Measurements from ENCODE around the gene NEDD8.
A peak's percentile ranks its signal among the peaks of the same experiment; 100 is the strongest.
"Not testable (repeated sequence)": the region's sequence is repeated elsewhere in the genome, so short reads cannot be mapped to it uniquely, and the experiment has no call there.

The NEDD8 gene

GRCh38 chr14:24222987-24223386 lies 9.2 kb downstream of the NEDD8 start:
- not testable (repeated sequence) for DNase-seq (ENCODE audit: low spot score)

DNA sequence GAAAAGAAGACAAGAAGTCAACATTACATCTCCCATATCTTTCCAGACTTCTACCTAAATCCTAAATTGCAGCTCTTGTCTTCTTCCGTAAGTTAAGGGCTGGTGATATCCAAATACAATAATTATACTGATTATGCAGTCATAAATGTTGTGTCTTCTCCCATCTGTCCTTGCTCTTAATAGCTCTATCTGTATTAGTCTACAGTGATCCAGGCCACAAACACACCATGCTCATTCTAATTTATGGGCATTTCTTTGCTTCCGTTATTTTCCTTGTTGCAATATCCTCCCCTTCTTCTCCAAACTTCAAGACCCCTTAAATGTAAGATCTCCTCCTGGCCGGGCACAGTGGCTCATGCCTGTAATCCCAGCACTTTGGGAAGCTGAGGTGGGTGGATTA lies 12.6 kb downstream of the NEDD8 start:
- no peak for DNase-seq (ENCODE audit: low spot score)

- DNase-seq (ENCODE audit: low spot score), result no peak
Measured at GRCh38 chr14:24219080-24219479, 13.1 kb downstream of the NEDD8 start.

- not testable (repeated sequence) for DNase-seq (ENCODE audit: low spot score)
Measured at GRCh38 chr14:24216876-24217275, 15.3 kb downstream of the NEDD8 start.

- no peak for DNase-seq (ENCODE audit: low spot score)
Measured at GRCh38 chr14:24216345-24216699, 15.8 kb downstream of the NEDD8 start.

GRCh38 chr14:24215495-24216344 lies 16.4 kb downstream of the NEDD8 start, which contains the start of gene MDP1:
Gene MDP1, minus strand, starts transcription at chr14:24216066. Its CDS starts 111 bp downstream, at chr14:24215955.
- peak; percentile 91 for DNase-seq (ENCODE audit: low spot score)

DNA sequence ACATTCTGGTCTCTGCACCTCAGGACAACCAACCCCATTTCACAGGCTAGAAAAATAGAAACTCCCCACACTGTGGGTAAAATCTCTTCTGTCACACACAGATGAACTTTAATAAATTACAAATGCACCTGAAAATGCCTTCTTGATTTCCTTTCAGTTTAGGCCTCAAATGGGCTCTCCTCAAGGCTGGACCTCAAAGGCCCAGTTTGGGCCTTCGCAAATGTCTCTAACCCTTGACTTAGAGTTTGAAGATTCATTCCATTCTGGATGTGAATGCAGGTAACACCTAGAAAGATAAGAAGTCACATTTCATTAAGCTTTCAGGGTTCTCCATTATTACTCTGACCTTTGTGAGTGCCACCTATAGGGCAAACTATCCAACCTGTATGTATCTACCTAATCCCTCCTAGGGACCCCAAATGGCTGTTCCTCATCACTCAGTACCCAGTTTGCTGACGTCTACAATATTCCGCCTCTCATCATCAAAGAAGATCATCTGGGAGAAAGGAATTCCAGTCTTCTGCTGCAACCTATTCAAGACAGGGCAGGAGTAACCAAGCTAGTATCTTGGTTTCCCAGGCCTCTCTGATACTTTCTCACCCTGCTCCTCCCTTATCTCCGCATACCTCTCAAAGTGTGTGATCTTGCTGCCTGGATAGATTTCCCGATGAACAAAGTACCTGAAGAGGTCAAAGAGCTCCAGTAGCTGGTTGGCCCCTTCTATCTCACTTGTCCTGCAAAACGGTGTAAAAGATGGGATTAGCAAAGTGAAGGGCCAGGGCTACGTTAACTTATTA lies 18.1 kb downstream of the NEDD8 start:
- DNase-seq (ENCODE audit: low spot score), result no peak

DNA sequence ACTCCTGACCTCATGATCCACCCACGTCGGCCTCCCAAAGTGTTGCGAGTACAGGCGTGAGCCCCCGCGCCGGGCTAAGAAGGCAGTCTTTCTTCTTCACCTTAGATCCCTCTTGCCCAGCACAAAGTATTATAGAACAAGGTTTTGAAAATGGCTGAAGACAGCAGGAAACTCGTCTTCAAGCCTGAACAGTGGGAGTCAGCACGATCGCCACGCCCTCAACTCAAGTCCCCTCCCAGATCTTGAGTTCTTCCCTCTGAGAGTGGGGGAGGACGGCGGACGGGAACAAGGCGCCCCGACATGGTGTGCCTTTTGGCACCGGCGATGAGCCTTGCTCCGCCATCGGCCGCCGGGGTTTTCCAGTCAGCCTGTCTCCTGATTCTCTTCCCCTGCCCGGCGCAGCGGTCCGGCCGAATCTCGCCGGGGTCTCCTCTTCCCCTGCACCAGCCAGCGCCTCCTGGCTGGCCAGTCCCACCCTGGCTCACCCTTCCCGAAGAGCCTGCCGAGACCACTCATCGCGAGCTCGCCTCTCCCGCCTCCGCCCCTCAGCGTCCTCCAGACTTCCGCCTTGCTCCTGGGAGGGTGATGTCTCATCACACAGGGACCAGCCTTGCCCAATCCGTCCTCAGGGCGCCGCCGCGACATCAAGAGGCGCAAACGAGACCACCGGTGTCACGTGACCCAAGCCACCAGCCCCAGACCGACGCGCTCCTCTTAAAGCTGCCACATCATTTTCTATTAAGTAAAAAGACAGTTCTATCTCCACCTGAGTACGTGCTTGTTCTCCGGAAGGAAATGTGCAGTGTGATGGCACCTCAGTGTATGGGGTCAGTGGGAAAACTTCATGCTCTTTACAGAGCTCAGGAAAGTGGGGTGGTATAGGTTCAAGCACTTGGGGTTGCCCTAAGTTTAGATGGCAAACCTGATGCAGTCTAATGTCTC lies 19.0 kb downstream of the NEDD8 start, which contains the start of gene CHMP4A:
TSS of gene CHMP4A (minus strand) at position 565 of the 942 bp plus-strand sequence. CDS start at position 516, 49 bp downstream.
- DNase-seq (ENCODE audit: low spot score), result peak; percentile 95

DNA sequence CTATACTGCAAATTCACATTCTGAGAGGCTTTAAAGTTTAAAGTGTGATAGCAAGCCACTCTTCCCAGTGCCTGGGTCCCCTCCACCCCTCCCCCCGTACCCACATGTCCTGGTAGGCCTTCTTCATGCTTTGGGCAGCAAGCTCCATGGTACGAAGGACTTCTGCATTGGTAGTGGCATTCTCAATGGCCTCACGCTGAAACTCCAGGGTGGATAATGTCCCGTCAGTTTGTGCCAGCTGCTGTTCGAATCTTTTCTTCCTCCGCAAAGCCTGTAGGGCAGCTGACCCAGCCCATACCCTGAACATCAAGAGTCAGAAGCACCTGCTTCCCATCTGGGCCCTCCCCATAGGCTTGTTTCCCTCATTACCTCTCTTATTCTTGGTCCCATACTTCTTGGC lies 20.9 kb downstream of the NEDD8 start:
- no peak for DNase-seq (ENCODE audit: low spot score)

DNA sequence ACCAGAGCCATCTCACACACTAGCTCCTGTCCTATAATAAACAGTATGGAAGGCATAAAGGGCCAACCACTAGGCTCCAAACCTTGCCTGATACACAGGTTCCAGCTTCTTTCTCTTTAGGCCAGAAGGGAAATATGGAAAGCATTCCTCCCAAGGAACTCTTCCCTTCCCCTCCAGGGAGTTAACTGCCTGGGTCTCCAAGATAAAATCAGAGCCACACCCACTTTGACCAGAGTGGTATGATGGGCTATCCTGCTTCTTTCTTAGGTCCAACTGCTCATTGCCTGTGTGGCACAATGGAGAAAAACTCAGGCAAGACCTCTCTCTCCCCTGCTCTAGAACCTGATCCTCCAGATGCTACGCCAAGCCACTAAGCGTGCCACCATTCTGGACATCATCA lies 24.5 kb downstream of the NEDD8 start:
- DNase-seq (ENCODE audit: low spot score), result no peak

DNA sequence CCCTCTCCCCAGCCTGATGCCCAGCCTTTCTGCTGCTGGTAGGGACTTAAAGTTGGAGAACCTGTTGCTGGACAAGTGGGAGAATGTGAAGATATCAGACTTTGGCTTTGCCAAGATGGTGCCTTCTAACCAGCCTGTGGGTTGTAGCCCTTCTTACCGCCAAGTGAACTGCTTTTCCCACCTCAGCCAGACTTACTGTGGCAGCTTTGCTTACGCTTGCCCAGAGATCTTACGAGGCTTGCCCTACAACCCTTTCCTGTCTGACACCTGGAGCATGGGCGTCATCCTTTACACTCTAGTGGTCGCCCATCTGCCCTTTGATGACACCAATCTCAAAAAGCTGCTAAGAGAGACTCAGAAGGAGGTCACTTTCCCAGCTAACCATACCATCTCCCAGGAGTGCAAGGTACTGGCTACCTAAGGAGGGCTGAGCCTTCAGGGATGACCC lies 25.0 kb downstream of the NEDD8 start:
- DNase-seq (ENCODE audit: low spot score), result no peak

DNA sequence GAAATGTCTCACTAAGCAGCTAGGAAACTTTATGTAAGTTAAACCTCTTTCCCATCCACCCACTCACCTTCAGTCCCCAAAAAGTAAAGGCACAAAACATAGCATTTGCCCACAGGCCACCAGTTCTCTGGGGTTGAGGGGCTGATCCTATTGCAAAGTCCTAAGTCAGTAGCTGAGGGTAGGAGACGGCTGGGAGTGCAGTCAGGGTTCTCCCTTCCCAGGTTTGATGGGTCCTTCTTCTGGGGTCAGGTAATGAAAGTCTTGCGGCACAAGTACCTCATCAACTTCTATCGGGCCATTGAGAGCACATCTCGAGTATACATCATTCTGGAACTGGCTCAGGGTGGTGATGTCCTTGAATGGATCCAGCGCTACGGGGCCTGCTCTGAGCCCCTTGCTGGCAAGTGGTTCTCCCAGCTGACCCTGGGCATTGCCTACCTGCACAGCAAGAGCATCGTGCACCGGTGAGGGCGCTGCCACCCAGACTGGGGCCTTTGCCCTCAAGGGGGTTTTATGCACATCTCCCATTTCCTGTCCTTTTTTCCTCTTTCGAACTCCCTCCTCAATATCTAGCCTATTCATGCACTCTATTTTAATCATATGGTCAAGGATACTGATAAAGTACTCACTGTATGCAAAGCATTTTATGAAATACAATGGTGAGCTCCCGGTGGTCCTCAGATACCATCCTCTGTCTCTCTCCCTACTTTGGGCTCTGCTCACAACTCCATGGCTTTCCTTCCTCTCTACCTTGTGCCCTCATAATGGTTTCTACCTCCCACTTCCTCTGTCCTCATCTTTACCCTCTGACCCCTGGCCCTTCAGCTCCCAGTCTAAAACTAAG lies 25.7 kb downstream of the NEDD8 start:
- no peak for DNase-seq (ENCODE audit: low spot score)

GRCh38 chr14:24204163-24205146 lies 27.7 kb downstream of the NEDD8 start:
- no peak for DNase-seq (ENCODE audit: low spot score)

GRCh38 chr14:24203249-24203886 lies 28.8 kb downstream of the NEDD8 start:
- DNase-seq (ENCODE audit: low spot score), result not testable (repeated sequence)

DNA sequence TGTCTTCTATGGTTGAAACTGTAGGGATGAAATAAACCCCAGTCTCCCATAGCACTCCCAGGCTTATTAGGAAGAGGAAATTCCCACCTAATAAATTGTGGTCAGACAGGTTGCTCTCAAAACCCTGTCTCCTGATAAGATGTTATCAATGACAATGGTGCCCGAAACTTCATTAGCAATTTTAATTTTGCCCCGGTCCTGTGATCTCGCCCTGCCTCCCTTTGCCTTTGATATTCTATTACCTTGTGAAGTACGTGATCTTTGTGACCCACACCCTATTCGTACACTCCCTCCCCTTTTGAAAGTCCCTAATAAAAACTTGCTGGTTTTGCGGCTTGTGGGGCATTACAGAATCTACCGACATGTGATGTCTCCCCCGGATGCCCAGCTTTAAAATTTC lies 29.6 kb downstream of the NEDD8 start:
- DNase-seq (ENCODE audit: low spot score), result not testable (repeated sequence)

DNA sequence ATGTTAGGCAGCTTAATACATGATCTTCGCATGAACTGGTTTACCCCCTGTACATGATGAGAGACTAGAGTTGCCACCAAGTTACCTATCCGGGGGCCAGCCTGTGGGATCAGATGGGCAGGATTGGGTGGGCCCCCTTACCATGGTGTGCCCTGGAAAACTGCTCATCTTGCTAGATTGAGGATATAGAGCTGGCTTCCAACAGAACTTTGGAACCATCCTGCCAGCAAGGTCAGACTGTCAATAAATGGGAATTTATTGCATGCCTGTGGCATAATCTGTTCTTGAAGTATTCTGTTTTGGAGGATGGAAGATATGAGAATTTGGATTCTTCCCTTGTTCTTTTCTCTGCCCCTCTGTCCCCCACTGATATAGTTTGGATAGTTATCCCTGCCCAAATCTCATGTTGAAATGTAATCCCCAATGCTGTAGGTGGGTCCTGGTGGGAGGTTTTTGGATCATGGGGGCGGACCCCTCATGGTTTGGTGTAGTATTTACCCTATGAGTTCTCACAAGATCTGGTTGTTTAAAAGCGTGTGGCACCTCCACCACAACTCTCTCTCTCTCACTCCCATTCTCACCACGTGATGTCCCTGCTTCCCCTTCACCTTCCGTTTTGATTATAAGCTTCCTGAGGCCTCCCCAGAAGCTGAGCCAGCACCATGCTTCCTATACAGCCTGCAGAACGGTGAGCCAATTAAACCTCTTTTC lies 33.2 kb downstream of the NEDD8 start:
- no peak for DNase-seq (ENCODE audit: low spot score)

- DNase-seq (ENCODE audit: low spot score), result no peak
Measured at GRCh38 chr14:24197056-24197450, 35.1 kb downstream of the NEDD8 start.
